ENCODE data around the gene WIPF3. TPM values are rescaled to one million over a fixed set of nuclear protein-coding genes. Genes with fewer than 3 reads are reported as not detected.

WIPF3 gene
- total RNA-seq, 1 experiment from 2014 or later = 11.6 TPM

DNA sequence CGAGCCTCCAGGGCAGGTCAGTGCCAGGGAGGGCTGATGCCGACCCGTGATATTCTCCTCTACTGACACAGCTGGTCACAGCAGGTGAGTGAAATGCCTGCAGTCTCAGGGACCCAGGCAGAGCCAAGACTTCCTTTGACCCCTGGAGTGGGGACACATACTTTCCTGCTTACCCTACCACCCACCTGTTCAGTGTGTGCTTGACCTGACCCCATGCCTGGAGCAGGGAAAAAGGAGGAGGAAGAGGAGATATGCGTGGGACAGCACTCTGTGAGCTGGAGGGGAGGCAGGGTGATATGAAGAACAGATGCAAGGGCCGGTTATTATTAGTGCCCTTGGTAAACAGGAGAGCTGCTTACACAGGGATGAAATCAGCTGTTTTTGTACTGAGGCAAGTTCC is 40.8 kb upstream of the WIPF3 start:
- no peaks in the 10 kb centered on the region for H3K23me2 ChIP-seq (ENCODE audit: insufficient read length, low read depth, low read length, poor library complexity, severe bottlenecking)
- no peak overlapping the region for H3K23ac ChIP-seq (ENCODE audit: insufficient read length, low read depth, low read length)
- H3K9ac ChIP-seq (ENCODE audit: extremely low read depth, insufficient read length, low read length) = no peak overlapping the region
- no peak overlapping the region for H2AK5ac ChIP-seq (ENCODE audit: insufficient read length, low read length)
- no peak overlapping the region for H2BK20ac ChIP-seq (ENCODE audit: low read depth, low read length, poor library complexity, severe bottlenecking)
- H4K20me1 ChIP-seq (ENCODE audit: control insufficient read depth, insufficient read depth, insufficient read length) = no peaks in the 10 kb centered on the region
- Mint-ChIP-seq H3K9me3 (no peaks in the 10 kb centered on the region), H3K4me1 (peaks cover 7 to 20% of the 10 kb centered on the region in 2 experiments), H3K27ac (no peak overlapping the region; a peak in 1 of 7 replicates), H3K27me3 (ENCODE audit: low read depth) (no peaks in the 10 kb centered on the region; the same call in 1 of the 2 replicates), H3K4me3 (no peak overlapping the region), H3K36me3 (ENCODE audit: insufficient read depth in 1 of 3, low read depth in 3 of 3) (no peaks in the 10 kb centered on the region)
- DNase-seq = peak; percentile 33
- H3K14ac ChIP-seq (ENCODE audit: insufficient read depth, low read length) = no peak overlapping the region; the same call in 1 of the 2 replicates
- H3K27ac ChIP-seq (ENCODE audit: insufficient read length, low read depth, low read length) = no peak overlapping the region
- TF ChIP-seq, protein P1, sequence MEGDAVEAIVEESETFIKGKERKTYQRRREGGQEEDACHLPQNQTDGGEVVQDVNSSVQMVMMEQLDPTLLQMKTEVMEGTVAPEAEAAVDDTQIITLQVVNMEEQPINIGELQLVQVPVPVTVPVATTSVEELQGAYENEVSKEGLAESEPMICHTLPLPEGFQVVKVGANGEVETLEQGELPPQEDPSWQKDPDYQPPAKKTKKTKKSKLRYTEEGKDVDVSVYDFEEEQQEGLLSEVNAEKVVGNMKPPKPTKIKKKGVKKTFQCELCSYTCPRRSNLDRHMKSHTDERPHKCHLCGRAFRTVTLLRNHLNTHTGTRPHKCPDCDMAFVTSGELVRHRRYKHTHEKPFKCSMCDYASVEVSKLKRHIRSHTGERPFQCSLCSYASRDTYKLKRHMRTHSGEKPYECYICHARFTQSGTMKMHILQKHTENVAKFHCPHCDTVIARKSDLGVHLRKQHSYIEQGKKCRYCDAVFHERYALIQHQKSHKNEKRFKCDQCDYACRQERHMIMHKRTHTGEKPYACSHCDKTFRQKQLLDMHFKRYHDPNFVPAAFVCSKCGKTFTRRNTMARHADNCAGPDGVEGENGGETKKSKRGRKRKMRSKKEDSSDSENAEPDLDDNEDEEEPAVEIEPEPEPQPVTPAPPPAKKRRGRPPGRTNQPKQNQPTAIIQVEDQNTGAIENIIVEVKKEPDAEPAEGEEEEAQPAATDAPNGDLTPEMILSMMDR (conservative IDR thresholded peaks at IDR 0.05) = no peak
- H4K8ac ChIP-seq (replicated peaks; ENCODE audit: insufficient read length, low read depth, low read length) = no peak overlapping the region
- no peak overlapping the region for H4K91ac ChIP-seq (ENCODE audit: insufficient read length, low read depth, low read length)
- H4K5ac ChIP-seq (ENCODE audit: insufficient read length, low read depth, low read length) = no peak overlapping the region
- no peak overlapping the region for H3K4me2 ChIP-seq (ENCODE audit: insufficient read depth, insufficient read length, low read length)
- H3K18ac ChIP-seq (ENCODE audit: insufficient read length, low read depth, low read length) = no peak overlapping the region
- no peaks in the 10 kb centered on the region; the same call in 1 of the 2 replicates for H3K27me3 ChIP-seq (ENCODE audit: insufficient read depth, low read length)
- H3K79me2 ChIP-seq (ENCODE audit: insufficient read depth, low read length) = no peaks in the 10 kb centered on the region
- H2BK120ac ChIP-seq (ENCODE audit: low read depth, low read length, poor library complexity, severe bottlenecking) = no peak overlapping the region
- H2BK12ac ChIP-seq (ENCODE audit: insufficient read length, low read depth, low read length) = no peak overlapping the region
- no peak overlapping the region for H2BK5ac ChIP-seq (ENCODE audit: insufficient read length, low read length)
- H3K4me1 ChIP-seq (ENCODE audit: insufficient read depth, low read length) = no peaks in the 10 kb centered on the region
- no peak overlapping the region for H3K56ac ChIP-seq (ENCODE audit: insufficient read length, low read depth, low read length)
- no peak overlapping the region for H3T11ph ChIP-seq (ENCODE audit: low read length)
- H3K9me3 ChIP-seq (ENCODE audit: control insufficient read depth, low read depth, low read length) = no peaks in the 10 kb centered on the region
- no peaks in the 10 kb centered on the region for H3K79me1 ChIP-seq (ENCODE audit: insufficient read depth, low read depth, low read length, poor library complexity, severe bottlenecking)
- WGBS (ENCODE audit: extremely low coverage, insufficient read length, low lambda C conversion rate) = no CpG with 5 or more reads among the region's 5 CpGs
- no peak overlapping the region for H3K4ac ChIP-seq (ENCODE audit: low read depth, low read length)
- no peak overlapping the region for H2AFZ ChIP-seq (ENCODE audit: low read length)
- H2BK15ac ChIP-seq (ENCODE audit: low read depth, low read length) = no peak overlapping the region

Data from H9 (cell line).